Mesenchymal stem cell (in vitro differentiated cells and primary cell): Measurements from ENCODE around the gene LY6G6D.

ENCODE experiments used
- DNase-seq: peaks from one replicate; pipeline ENCODE4 v3.0.0-alpha.2; 2013
- H2AFZ ChIP-seq: one replicate; pipeline ENCODE4 v1.6.1; 2013; ENCODE audit warnings: low read depth, mild to moderate bottlenecking, control low read depth, inconsistent platforms, low read length, moderate library complexity
- H2AK5ac ChIP-seq: 2 replicates; pipeline ENCODE4 v1.6.1; 2013; ENCODE audit warnings: low read length, moderate library complexity, mild to moderate bottlenecking, inconsistent platforms; ENCODE audit not compliant: severe bottlenecking
- H2BK120ac ChIP-seq: one replicate; pipeline ENCODE4 v1.6.1; 2013; ENCODE audit warnings: low read depth, mild to moderate bottlenecking, inconsistent platforms, low read length, moderate library complexity
- H2BK12ac ChIP-seq, 2 experiments: one replicate each; pipeline ENCODE4 v1.6.1; 2013; ENCODE audit warnings: inconsistent platforms in 2 of 2, low read length in 2 of 2, mild to moderate bottlenecking in 2 of 2, moderate library complexity in 2 of 2, control low read depth in 1 of 2
- H2BK15ac ChIP-seq: one replicate; pipeline ENCODE4 v1.6.1; 2013; ENCODE audit warnings: mild to moderate bottlenecking, low read depth, inconsistent platforms; ENCODE audit not compliant: poor library complexity, severe bottlenecking
- H2BK5ac ChIP-seq: 2 replicates; pipeline ENCODE4 v1.6.1; 2013; ENCODE audit warnings: low read depth, mild to moderate bottlenecking, low read length, control low read depth, inconsistent platforms; ENCODE audit not compliant: poor library complexity, severe bottlenecking
- H3K14ac ChIP-seq, 2 experiments: one replicate each; pipeline ENCODE4 v1.6.1; 2013; ENCODE audit warnings: inconsistent platforms in 2 of 2, low read length in 2 of 2, control low read depth in 1 of 2, mild to moderate bottlenecking in 1 of 2, moderate library complexity in 1 of 2
- H3K18ac ChIP-seq, 2 experiments: one replicate each; pipeline ENCODE4 v1.6.1; 2013; ENCODE audit warnings: inconsistent platforms in 2 of 2, low read length in 2 of 2, control low read depth in 1 of 2, low read depth in 1 of 2, mild to moderate bottlenecking in 1 of 2
- H3K23ac ChIP-seq, 2 experiments: one replicate each; pipeline ENCODE4 v1.6.1; 2013; ENCODE audit warnings: inconsistent platforms in 2 of 2, low read length in 2 of 2, mild to moderate bottlenecking in 2 of 2, moderate library complexity in 2 of 2, control low read depth in 1 of 2
- H3K27ac ChIP-seq: 2 replicates; pipeline ENCODE4 v1.5.1; 2013; ENCODE audit warnings: mild to moderate bottlenecking, moderate library complexity, low read length, control low read depth, inconsistent platforms; ENCODE audit not compliant: poor library complexity, severe bottlenecking
- H3K27me3 ChIP-seq, 2 experiments: 2 replicates each; pipeline versions ENCODE4 v1.6.1 to v1.7.0; 2013; ENCODE audit warnings: low read length in 2 of 2, mild to moderate bottlenecking in 2 of 2, moderate library complexity in 2 of 2, control low read depth in 1 of 2, inconsistent platforms in 1 of 2; ENCODE audit not compliant: control insufficient read depth in 1 of 2, insufficient read depth in 1 of 2
- H3K36me3 ChIP-seq, 2 experiments: 2 replicates each; pipeline versions ENCODE4 v1.6.1 to v1.7.0; 2013; ENCODE audit warnings: low read length in 2 of 2, control low read depth in 1 of 2, inconsistent platforms in 1 of 2, low read depth in 1 of 2, mild to moderate bottlenecking in 1 of 2; ENCODE audit not compliant: insufficient read depth in 2 of 2, control insufficient read depth in 1 of 2
- H3K4ac ChIP-seq, 2 experiments: one replicate each; pipeline ENCODE4 v1.6.1; 2013; ENCODE audit warnings: inconsistent platforms in 2 of 2, low read length in 2 of 2, mild to moderate bottlenecking in 2 of 2, moderate library complexity in 2 of 2, control low read depth in 1 of 2, low read depth in 1 of 2
- H3K4me1 ChIP-seq: 2 replicates; pipeline ENCODE4 v1.6.1; 2013; ENCODE audit warnings: low read depth, low read length, control low read depth; ENCODE audit not compliant: control insufficient read depth, insufficient read depth
- H3K4me2 ChIP-seq: 2 replicates; pipeline ENCODE4 v1.6.1; 2013; ENCODE audit warnings: low read length, mild to moderate bottlenecking, inconsistent platforms; ENCODE audit not compliant: poor library complexity, severe bottlenecking
- H3K4me3 ChIP-seq, 2 experiments: 2 replicates each; pipeline versions ENCODE4 v1.5.1 to v1.7.0; 2013; ENCODE audit warnings: low read length in 2 of 2, mild to moderate bottlenecking in 2 of 2, control low read depth in 1 of 2, low read depth in 1 of 2; ENCODE audit not compliant: insufficient read depth in 1 of 2
- H3K79me1 ChIP-seq: replicated peaks from 2 replicates; pipeline ENCODE4 v1.6.1; 2013; ENCODE audit warnings: mild to moderate bottlenecking, control low read depth, low read length, inconsistent platforms; ENCODE audit not compliant: poor library complexity, severe bottlenecking
- H3K9ac ChIP-seq: 2 replicates; pipeline ENCODE4 v1.7.0; 2013; ENCODE audit warnings: mild to moderate bottlenecking, low read length, moderate library complexity
- H3K9me3 ChIP-seq: 2 replicates; pipeline ENCODE4 v1.7.0; 2013; ENCODE audit warnings: mild to moderate bottlenecking, low read length; ENCODE audit not compliant: control insufficient read depth
- H4K8ac ChIP-seq: one replicate; pipeline ENCODE4 v1.6.1; 2013; ENCODE audit warnings: inconsistent platforms, mild to moderate bottlenecking, low read length, moderate library complexity
- H4K91ac ChIP-seq: one replicate; pipeline ENCODE4 v1.6.1; 2013; ENCODE audit warnings: mild to moderate bottlenecking, low read length, inconsistent platforms
- WGBS: methylation state at CpG from one replicate; pipeline ENCODE4 v1.1.7; 2013; ENCODE audit warnings: mixed read lengths; 5-methylcytosine and 5-hydroxymethylcytosine counted together

LY6G6D gene

DNA sequence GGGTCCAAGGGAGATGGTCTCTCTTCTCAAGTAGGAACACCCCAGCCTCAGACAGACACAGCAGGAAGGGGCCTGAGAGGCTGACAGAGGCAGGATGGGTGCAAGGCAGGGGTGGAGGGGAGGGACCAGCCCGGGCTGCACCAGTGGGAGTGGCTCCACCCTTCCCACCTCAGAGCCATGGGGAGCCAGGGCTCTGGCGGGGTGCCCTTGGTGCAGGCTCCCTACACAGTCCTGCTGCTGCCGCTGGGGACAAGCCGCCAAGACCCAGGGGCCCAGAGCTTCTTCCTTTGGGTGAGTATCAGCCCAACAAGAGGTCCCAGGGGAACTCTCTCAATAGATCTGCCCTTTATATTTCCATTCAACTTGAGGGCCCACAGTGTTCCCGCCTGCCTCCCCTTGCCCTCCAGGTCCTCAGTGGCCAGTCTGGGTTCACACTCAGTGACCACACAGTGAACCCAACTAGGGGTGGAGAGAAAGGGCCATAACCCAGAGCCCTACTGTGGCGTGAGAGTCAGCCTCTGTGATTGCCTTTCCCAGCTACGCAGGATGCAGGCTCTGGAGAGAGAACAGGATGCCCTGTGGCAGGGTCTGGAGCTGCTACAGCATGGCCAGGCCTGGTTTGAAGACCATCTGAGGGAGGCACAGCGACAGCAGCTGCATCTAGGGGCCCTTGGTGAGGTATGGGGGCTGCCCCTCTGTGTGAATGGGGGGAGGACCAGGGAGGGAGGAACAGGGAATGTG lies 47.9 kb downstream of the LY6G6D start:
- peak overlapping the region in 1 of 2 experiments; percentile 61 for H3K14ac ChIP-seq
- peak overlapping the region; percentile 53 for H2AK5ac ChIP-seq
- DNase-seq, result no peak
- peaks cover 12% of the 10 kb centered on the region for H3K4me1 ChIP-seq
- peak overlapping the region; percentile 59 to 83 for H2BK12ac ChIP-seq
- peak overlapping the region; percentile 64 for H2BK120ac ChIP-seq
- H4K8ac ChIP-seq, result peak overlapping the region; percentile 94
- H3K9me3 ChIP-seq, result no peaks in the 10 kb centered on the region
- H2BK15ac ChIP-seq, result peak overlapping the region; percentile 36
- peak overlapping the region; percentile 98 for H4K91ac ChIP-seq
- peak overlapping the region; percentile 80 to 84 for H3K18ac ChIP-seq
- peak overlapping the region; percentile 20 for H2AFZ ChIP-seq
- H3K23ac ChIP-seq, result no peak overlapping the region
- peaks cover 0 to 6% of the 10 kb centered on the region in 2 experiments for H3K27me3 ChIP-seq
- H2BK5ac ChIP-seq, result no peak overlapping the region
- H3K9ac ChIP-seq, result peak overlapping the region; percentile 47
- peak overlapping the region; percentile 42 to 78 for H3K4ac ChIP-seq
- H3K27ac ChIP-seq, result no peak overlapping the region
- H3K79me1 ChIP-seq, result no peaks in the 10 kb centered on the region
- H3K4me2 ChIP-seq, result no peak overlapping the region
- WGBS, result 84% methylated on average over 8 of the region's 8 CpGs
- peaks cover 15 to 27% of the 10 kb centered on the region in 2 experiments for H3K36me3 ChIP-seq
- H3K4me3 ChIP-seq, result no peak overlapping the region

- no peak overlapping the region for H3K4me2 ChIP-seq
- H3K79me1 ChIP-seq, result no peaks in the 10 kb centered on the region
- H2BK5ac ChIP-seq, result no peak overlapping the region
- H4K8ac ChIP-seq, result peak overlapping the region; percentile 94
- H2BK12ac ChIP-seq, result peak overlapping the region in 1 of 2 experiments; percentile 37
- 2% methylated on average over 1 of the region's 1 CpG for WGBS
- peaks cover 12% of the 10 kb centered on the region for H3K4me1 ChIP-seq
- H2AFZ ChIP-seq, result no peak overlapping the region
- H3K9me3 ChIP-seq, result no peaks in the 10 kb centered on the region
- H3K14ac ChIP-seq, result peak overlapping the region in 1 of 2 experiments; percentile 28
- H4K91ac ChIP-seq, result peak overlapping the region; percentile 98
- H2AK5ac ChIP-seq, result no peak overlapping the region
- H2BK120ac ChIP-seq, result no peak overlapping the region
- peak overlapping the region; percentile 9 to 27 for H3K4ac ChIP-seq
- peak; percentile 36 for DNase-seq
- H3K23ac ChIP-seq, result no peak overlapping the region
- H2BK15ac ChIP-seq, result peak overlapping the region; percentile 36
- no peak overlapping the region for H3K27ac ChIP-seq
- H3K27me3 ChIP-seq, result peaks cover 0 to 6% of the 10 kb centered on the region in 2 experiments
- H3K18ac ChIP-seq, result peak overlapping the region; percentile 80 to 84
- H3K36me3 ChIP-seq, result peaks cover 15 to 27% of the 10 kb centered on the region in 2 experiments
- H3K4me3 ChIP-seq, result no peak overlapping the region
- H3K9ac ChIP-seq, result peak overlapping the region; percentile 47
Measured at GRCh38 chr6:31763619-31763940, 48.4 kb downstream of the LY6G6D start.

DNA sequence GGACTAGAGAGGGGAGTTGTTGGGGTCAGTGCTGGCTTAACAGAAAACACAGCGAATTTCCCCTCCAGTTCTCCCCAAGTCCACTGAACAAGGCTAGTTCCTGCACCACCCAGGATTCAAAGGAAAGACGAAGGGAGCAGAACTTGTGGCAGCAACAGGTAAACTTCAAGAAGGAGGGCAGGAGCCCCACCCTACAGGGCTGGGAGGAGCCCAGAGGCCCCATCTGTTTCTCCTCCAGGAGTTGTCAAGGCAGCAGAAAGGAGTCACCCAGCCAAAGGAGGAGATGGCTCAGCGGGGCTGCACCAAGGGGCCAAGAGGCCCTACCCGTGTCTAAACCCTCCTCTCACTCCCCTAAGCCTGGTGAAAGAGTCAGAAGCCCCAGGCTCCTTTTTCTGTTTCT lies 49.0 kb downstream of the LY6G6D start:
- Histone ChIP-seq H2BK15ac (no peak overlapping the region), H2BK12ac (no peak overlapping the region), H3K9me3 (no peaks in the 10 kb centered on the region), H2BK120ac (peak overlapping the region; percentile 67), H3K9ac (no peak overlapping the region), H3K4me1 (peaks cover 12% of the 10 kb centered on the region), H3K36me3 (peaks cover 15 to 24% of the 10 kb centered on the region in 2 experiments), H2AFZ (no peak overlapping the region), H3K4ac (no peak overlapping the region), H3K14ac (no peak overlapping the region), H3K18ac (peak overlapping the region in 1 of 2 experiments; percentile 37), H3K27me3 (peaks cover 0 to 6% of the 10 kb centered on the region in 2 experiments), H3K23ac (no peak overlapping the region), H3K79me1 (no peaks in the 10 kb centered on the region), H2AK5ac (no peak overlapping the region), H3K4me3 (no peak overlapping the region), H2BK5ac (no peak overlapping the region), H3K4me2 (no peak overlapping the region), H3K27ac (no peak overlapping the region), H4K91ac (no peak overlapping the region), H4K8ac (peak overlapping the region; percentile 57)
- DNase-seq, result no peak
- WGBS, result 93% methylated on average over 3 of the region's 4 CpGs

GRCh38 chr6:31765559-31765909 lies 50.4 kb downstream of the LY6G6D start:
- no peak overlapping the region for H3K9ac ChIP-seq

More at GRCh38 chr6:31765559-31765909, 50.4 kb downstream of the LY6G6D start:
- Histone ChIP-seq H2AK5ac (no peak overlapping the region), H3K36me3 (peaks cover 8 to 18% of the 10 kb centered on the region in 2 experiments), H3K23ac (no peak overlapping the region), H4K8ac (no peak overlapping the region), H3K4me2 (no peak overlapping the region), H2AFZ (no peak overlapping the region), H3K27ac (no peak overlapping the region), H2BK12ac (no peak overlapping the region), H2BK5ac (no peak overlapping the region), H4K91ac (no peak overlapping the region), H3K79me1 (no peaks in the 10 kb centered on the region), H2BK120ac (no peak overlapping the region), H3K4me3 (no peak overlapping the region), H3K18ac (no peak overlapping the region), H3K14ac (no peak overlapping the region), H2BK15ac (no peak overlapping the region), H3K27me3 (peaks cover 0 to 6% of the 10 kb centered on the region in 2 experiments), H3K4me1 (peaks cover 12% of the 10 kb centered on the region), H3K4ac (no peak overlapping the region), H3K9me3 (no peaks in the 10 kb centered on the region)
- WGBS, result 96% methylated on average over 5 of the region's 9 CpGs
- DNase-seq, result no peak
